ENCODE data around the gene IMPDH1.

Gene IMPDH1

DNA sequence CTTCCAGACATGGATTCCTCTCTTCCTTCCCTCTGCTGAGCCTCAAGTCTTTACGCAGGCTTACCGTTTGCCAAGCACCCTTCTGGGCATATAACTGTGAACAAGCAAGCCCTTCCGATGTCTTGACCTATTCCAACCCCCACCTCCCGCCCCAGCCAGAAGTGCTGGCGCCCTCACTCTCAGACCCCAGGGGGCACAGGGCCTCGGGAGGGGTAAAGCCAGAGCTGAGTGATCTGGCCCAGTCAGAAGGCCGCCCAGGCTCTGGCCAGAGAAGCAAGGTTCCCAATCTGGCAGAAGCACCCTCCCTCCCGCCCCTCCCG, 49.5 kb downstream of the IMPDH1 start:
- DNase-seq (ENCODE audit: low spot score) = no peak

DNA sequence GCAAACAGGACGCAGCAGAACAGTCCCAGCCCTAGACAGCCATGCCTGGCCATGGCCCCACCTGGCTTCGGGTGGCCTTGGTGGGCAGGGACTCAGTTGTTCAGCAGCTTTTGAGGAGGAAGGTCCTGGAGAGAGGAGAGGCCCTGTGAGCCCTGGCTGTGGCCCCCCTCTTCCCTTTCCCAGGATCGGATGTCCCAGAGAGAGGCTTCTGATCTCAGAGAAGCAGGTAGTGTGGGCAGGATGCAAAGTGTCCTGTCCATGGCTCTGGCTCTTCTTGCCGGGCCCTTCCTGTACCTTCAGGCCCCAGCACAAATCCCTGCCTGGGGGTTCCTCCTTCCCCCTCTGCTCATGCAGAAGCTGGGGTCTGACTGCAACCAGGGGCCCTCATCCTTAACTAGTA, 49.8 kb downstream of the IMPDH1 start:
- DNase-seq (ENCODE audit: low spot score) = no peak

DNA sequence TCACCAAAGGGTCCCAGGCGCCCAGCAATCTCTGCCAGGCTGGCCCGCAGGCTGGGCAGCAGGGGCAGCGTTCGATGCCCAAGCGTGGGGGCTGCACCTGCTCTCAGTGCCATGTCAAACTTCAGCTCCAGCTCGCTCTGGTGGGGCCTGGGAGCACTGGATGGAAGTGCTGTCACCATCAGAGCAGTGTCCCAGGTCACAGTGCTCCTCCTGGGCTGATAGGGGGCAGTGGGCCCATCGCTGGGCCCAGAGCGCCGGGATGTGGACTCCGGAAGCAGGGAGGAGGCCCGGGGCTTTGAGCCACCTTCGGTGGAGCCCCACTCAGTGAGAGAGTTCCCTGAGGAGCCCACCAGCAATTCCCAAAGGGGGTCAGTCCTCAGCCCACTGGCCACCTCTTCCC, 50.4 kb downstream of the IMPDH1 start:
- no peak for DNase-seq (ENCODE audit: low spot score)

DNA sequence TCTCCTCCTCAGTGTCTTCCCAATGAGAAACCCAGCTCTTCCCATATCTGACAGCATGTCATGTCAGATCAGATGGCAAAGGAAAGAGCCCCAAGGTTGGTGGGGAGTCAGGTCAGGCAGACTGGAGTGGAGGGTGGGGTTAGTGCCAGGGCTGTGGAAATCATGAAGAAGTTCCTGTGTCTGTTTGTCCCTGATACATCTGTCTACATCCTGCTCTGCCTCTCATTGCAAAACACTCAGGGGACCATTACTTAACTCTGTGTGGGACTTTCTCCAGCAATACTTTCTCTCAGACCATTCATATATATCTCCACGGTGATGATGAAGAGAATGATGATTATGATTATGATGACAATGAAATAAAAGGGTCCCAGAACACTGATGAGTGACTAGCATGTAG, 51.5 kb downstream of the IMPDH1 start:
- DNase-seq (ENCODE audit: low spot score) = no peak

DNA sequence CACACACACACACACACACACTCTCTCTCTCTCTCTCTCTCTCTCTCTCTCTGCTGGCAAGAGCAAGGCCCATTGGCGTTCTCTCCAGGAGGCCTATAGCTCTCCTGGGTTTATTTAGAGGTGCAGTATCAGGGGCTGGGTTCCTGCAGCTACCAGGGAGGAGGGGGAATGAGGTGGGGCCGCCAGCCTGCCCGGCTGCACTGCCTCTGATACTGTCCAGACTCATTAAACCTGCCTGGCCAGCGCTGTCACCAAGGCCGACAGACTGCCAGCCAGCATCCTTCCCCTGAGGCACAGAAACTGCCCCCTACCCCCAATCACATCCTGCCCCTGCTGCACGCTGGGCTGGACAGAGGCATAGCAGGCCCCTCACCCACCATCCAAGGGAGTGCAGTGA, 52.6 kb downstream of the IMPDH1 start:
- DNase-seq (ENCODE audit: low spot score) = no peak

DNA sequence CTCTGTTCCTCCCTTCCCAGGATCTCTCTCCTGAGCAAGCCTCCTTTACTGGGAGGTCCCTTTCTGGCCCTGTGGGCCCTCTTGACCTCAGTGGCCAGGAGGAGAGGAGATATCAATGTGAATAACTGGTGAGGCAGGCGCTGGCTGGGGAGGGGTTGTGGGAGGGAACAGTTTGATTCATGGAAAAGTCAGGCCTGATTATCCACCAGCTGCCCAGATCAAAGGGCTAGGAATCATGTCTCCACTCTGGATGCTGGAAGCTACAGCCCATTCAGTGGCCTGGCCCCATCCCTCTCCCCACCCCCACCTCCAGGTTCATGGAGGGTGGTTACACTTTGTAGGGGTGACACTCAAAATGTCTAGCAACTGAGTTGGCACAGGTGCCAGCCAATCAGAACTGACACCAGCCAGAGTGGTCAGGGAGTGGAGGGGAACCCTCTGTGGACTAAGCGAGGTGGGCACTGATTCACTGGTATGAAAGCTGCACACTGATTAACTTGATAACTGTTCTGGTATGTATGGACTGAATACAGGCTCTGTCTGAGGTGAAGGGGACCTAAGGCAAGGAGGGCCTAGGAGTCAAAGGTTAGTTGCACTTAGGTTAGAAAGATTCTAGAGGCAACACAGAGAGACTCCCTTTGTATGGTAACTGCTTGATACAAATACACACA, 53.1 kb downstream of the IMPDH1 start:
- DNase-seq (ENCODE audit: low spot score) = no peak

DNA sequence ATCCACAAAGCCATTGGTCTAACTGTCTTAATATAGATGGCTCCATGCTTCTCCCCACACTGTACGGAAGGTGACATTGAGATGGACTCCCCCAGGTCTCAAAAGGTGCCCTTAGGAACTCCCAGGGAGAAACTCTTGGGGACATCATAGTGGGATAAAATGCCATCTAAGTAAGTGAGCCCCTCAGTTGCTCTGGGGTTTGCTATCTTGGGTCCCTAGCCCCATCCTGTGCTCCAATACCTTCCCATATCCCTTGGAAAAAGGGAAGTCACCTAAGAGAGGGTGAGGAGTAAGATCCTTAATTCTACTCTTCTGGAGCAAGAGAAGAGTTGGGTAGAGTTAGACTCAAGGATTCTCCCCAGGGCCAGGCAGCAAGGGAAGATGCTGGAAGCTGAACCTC, 56.2 kb downstream of the IMPDH1 start:
- DNase-seq (ENCODE audit: low spot score) = no peak

DNA sequence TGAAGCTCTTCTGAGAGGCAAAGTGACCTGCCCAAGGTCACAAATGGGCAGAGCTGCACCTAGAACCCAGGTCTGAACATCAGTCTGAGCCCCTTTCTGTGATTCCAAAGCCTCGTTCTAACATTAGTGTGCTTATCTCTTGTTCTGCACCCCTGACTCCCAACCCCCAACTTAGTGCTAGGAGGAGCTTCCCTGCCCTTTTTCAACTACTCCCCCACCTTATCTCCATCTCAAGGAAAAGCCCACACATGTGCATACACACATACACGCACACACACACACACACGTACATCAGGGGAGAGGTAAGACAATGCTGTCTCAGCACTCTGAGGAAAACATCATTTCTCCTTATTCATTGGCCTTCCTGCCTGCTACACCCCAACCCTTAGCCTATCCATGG, 56.6 kb downstream of the IMPDH1 start:
- no peak for DNase-seq (ENCODE audit: low spot score)

DNA sequence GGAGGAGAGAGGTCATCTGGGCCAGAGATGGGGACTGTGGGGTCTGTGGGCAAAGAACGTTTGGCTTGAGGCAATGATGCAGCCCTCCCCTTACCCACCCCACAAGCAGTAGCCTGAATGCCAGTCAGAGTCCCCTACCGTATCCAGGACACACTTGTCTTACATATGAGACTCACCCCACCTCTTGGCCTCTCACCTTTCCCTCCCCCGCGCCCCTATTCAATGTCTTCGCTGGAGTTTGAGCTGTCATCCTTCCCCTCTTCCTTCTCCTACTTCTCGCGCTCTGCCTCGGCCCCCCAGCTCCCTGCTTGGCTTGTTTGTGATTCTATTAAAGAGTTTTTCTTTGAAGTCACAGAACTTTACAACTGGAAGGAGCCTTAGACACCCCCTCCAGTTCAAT, 57.1 kb downstream of the IMPDH1 start:
- DNase-seq (ENCODE audit: low spot score) = no peak

DNA sequence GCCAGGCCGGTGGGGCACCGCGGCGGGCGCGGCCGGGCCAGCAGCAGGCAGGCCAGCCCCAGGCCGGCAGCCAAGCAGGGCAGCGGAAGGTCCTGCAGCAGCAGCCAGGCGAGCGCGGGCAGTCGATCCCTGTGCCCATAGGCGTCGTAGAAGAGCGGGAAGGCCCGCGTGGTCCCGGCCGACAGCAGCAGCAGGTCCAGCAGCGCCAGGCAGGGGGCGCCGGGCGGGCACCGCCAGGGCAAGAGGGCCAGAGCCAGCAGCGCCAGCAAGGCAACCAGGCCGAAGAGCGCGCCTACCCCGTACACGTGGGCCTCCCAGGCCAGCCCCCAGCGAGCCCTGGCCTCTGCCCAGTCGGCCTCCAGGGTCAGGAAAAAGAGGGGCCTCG, 57.6 kb downstream of the IMPDH1 start:
- DNase-seq (ENCODE audit: low spot score) = no peak

DNA sequence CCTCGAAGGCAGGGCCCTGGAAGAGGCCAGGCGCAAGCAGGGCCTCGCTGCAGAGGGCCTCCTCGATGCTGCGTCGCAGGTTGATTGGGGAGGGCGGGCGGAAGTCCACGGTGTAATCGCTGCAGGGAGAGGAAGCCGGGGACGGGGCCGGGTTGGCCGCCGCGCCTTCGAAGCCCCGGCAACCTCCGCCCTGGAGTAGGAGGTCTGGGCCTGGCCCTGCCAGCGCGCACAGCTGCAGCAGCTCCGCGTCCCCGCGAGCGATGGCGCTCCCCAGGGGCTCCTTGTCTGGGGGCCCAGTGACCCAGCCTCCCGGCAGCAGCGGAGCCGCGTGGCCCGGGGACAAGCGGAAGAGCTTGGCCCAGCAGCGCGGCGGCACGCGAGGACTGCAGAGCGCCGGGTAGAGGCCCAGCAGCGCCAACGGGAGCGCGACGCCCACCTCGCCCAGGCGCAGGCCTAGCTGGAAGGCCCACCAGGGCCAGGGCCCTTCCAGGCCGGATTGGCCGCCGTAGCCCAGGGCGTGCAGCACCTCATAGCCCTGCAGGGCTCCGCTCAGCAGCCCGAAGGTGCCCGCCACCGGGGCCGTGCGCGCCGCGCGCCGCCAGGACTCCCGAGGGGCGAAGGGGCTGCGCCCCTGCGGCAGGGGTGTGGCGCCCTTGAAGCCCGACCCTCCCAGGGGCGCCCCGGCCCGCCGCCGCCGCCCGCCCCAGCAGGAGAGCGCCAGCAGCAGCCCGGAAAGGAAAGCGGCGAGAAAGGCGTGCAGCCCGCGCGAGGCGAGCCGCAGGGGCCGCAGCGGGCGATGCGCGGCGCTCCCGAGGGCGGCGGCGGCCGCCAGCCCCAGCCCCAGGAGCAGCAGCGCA, 58.3 kb downstream of the IMPDH1 start:
- no peak for DNase-seq (ENCODE audit: low spot score)

DNA sequence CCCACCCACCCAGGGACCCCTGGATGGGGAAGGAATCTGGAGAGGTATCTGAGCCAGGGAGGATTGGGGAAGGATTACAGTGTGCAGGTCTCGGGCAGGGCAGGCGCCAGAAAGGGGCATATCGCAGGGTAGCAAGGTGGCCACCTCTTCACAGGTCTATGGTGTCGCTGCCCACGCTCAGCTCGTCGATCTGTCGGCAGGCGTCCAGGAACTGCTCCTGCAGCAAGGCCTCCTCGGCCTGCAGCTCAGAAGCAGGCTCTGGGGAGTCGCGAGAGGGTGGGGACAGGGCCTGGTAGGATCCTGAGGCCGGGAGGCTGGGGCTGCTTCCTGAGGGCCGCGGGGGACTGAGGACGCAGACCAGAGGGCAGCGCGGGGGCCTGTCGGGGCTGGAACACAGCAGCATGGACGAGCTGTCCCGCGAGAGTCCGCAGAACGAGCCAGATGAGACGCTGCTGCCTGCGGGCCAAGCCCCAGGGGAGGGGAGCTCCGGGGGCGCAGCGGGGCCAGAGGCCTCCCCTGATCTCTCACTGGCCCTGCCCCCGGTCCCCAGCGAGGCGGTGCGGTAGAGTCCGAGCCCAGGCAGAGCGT, 59.0 kb downstream of the IMPDH1 start:
- DNase-seq (ENCODE audit: low spot score) = no peak

DNA sequence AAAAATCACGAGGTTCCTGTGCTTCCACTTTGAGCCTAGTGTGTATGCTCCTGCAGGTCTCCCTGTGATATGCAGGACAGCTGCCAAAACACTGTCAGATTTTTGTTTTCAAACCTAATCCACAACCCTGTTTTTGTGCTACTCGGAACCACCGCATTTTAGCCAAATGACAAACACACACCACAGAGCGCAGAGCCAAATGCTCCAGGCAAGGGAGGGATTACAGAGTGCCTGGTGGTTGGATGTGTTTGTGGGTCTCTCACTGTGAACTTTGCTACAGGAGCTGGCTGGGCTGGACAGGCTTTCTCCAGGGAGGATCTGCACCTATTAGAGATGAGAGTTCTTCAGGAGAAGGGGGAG, 60.3 kb downstream of the IMPDH1 start:
- no peak for DNase-seq (ENCODE audit: low spot score)

DNA sequence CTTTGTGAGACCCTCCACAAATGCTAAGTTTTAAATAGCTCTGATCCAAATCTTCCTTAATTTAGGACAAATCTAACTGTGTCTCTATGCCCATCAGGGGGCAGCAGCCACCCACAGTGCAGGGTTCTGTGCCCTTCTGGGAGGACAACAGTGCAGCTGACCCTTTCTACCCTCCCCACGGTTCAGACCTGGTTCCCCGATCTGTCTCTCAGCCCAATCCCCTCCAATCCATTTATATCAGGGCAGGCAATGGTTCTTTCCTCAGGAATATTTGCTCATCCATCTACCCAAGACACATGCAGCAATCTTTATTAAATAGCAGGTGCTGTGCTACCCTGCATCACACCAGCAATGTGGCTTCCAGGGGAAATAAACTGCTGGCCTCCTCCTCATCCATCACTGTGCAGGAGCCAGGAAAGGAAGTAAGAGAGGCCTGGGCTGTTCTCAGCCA, 62.1 kb downstream of the IMPDH1 start:
- DNase-seq (ENCODE audit: low spot score) = peak; percentile 91

DNA sequence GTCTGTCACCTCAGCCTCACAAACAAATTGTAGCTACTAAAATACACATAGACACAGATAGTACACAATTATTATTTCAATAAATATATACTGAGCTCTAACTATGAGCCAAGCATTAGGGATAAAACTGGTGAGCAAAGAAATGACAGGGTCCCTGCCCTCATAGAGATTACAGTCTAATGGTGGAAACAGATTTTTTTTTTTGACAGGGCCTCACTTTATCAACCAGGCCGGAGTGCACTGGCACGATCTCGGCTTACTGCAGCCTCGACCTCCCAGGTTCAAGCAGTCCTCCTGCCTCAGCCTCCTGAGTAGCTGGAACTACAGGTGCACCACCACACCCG, 65.4 kb downstream of the IMPDH1 start:
- DNase-seq (ENCODE audit: low spot score) = no peak

DNA sequence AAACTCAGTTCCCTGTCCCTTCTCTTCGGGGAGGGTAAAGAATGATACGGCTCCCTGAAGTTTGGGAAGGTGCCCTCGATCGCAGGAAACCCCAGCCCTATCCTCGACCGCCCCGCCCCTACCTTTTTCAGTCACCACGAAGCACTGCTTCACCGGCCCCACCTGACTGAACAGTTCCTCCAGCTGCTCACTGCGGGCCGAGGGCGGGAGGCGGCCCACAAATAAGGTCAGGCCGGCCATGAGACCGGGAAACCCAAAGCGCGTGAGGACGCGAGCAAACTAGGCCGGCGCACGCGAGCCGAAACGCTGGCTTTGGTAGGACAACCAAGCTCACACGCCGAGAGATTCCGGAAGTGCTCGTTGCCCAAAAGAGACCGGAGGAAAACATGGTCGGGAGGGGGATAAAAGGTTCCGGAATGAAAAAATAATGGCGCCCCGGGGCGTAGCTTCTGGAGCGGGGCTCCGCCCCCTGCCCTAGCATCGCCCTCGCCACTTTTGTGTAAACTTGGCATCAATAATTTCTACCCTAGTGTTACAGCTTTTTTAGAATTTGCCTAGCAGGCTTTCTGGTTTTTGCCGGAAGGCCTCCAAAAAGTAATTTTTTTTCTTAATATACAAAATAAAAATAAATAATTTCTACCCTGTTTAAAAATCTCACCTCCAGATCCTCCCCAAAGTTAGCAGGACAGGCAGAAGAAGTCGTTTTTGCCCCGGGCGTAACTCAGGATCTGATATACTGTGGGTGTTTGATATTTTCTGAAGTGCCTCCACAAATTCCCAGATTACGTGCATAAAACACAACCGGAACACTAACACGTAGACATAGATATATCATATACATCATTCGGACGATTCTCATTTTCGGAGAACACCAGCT, 66.0 kb downstream of the IMPDH1 start, which contains the start of gene RBM28:
Gene RBM28, minus strand, starts transcription at position 355 of the 877 bp plus-strand sequence. Its CDS starts 115 bp downstream, at position 240.
- peak; percentile 100 for DNase-seq (ENCODE audit: low spot score)

Measured in COLO829 (cell line).